Mesodermal cell (in vitro differentiated cells): ENCODE results near the gene SLC6A8.

ENCODE experiments used
- H3K27ac ChIP-seq: 2 replicates; pipeline ENCODE4 v1.7.0; 2013; ENCODE audit warnings: mild to moderate bottlenecking, low read depth, low read length, moderate library complexity; ENCODE audit not compliant: severe bottlenecking
- H3K36me3 ChIP-seq: 2 replicates; pipeline ENCODE4 v1.7.1; 2013; ENCODE audit warnings: mild to moderate bottlenecking, low read length, moderate library complexity; ENCODE audit not compliant: control insufficient read depth, insufficient read depth
- H3K4me1 ChIP-seq: one replicate; pipeline ENCODE4 v1.7.1; 2013; ENCODE audit warnings: mild to moderate bottlenecking, low read length; ENCODE audit not compliant: insufficient read depth, control insufficient read depth, poor library complexity, severe bottlenecking
- H3K4me3 ChIP-seq: 2 replicates; pipeline ENCODE4 v1.7.0; 2013; ENCODE audit warnings: low read length, control low read depth, mild to moderate bottlenecking; ENCODE audit not compliant: insufficient read depth, poor library complexity, severe bottlenecking; ENCODE audit errors: extremely low read depth
- H3K9me3 ChIP-seq: 2 replicates; pipeline ENCODE4 v1.7.1; 2013; ENCODE audit warnings: mild to moderate bottlenecking, low read length, moderate library complexity; ENCODE audit not compliant: control insufficient read depth
- WGBS, 2 experiments: methylation state at CpG; one replicate each; pipeline ENCODE4 v1.1.5; 2013; ENCODE audit warnings: missing lambda C conversion rate in 2 of 2; ENCODE audit not compliant: insufficient coverage in 2 of 2; 5-methylcytosine and 5-hydroxymethylcytosine counted together

The SLC6A8 gene

DNA sequence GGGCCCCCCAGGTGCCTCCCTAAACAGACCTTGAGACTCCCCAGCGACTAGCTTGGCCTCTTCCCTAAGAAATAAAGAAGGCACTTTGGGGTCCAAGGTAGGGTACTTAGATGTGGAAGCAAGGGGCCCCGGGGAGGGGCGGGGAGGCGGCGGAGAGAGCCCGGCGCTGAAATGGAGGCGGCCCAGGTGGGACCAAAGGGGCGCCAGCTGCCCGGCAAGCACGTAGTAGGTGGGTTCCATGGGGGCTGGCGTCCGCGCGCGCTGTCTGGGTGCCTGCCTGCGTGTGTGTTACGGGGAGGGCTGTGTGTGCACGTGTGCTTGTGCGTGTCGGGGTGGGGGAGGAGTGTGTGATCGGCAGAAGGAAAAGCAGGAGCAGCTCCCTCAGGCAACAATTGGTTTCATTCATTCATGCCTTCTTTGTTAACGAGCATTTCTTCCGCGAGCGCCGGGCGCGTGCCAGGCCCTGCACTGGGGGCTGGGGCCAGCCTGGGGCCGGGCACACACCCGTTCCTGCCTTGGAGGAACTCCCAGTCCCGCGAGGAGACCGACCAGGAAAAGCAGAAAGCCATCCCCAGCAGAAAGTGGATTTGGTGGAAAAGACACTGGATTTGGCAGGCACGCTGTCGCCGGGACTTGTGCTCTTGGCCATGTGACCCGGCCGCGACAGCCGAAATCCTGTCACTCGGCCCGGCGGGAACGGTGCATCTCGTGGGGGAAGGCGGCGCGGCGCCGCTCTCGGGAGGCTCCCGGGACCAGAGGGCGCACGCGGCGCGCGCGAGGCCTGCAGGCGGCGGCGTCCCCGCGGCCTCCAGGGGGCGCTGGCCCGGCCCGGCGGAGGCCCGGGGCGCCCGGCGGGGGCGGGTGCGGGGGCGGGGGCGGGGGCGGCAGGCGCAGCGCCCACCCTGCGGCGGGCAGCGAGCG, 44.0 kb upstream of the SLC6A8 start:
- H3K36me3 ChIP-seq, result no peaks in the 10 kb centered on the region
- H3K4me1 ChIP-seq, result no peaks in the 10 kb centered on the region
- H3K4me3 ChIP-seq, result no peak overlapping the region
- H3K27ac ChIP-seq, result no peak overlapping the region
- WGBS, 2 experiments, result 0 to 2% methylated on average over 7 to 21 of the region's 84 CpGs
- no peaks in the 10 kb centered on the region for H3K9me3 ChIP-seq

DNA sequence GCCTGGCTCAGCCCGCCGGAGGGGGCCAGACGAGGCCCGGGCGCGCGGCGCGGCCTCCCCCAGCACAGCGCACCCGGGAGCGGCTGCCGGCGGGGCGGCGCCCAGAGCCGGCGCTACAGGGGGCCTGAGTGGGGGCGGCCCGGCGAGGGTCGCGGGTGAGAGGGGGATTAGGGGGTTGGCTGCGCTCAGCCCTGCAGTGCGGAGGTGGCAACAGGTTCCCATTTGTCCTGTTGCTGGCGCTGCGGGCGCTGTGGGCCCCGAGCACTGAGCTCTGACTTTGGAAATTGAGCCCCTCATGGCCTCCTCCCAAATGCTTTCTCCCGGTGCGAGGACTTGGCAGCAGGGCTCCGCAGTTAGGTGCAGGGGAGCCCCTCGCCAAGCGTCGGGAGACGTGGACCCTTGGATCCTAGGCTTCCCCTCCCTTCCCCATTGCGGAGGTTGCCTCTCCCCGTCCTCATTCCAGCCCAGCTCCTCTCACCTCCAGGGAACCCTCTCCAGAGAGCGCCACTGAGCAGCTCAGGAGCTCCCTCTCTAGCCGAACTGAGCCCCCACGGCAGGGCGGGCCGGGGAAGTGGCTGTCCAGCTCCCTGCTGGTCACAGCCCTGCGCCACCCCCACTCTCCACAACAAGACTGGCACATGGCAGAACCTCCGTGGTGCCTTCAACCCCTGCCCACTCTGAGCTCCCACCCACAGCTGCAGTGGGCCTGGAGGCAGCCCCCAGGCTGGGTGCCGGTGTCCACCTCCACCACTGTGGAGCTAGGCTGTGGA, 43.2 kb upstream of the SLC6A8 start:
- Histone ChIP-seq H3K4me3 (peak overlapping the region; percentile 18), H3K9me3 (no peaks in the 10 kb centered on the region), H3K27ac (no peak overlapping the region), H3K36me3 (no peaks in the 10 kb centered on the region), H3K4me1 (no peaks in the 10 kb centered on the region)
- 10% methylated on average over 17 of the region's 46 CpGs; no CpG with 5 or more reads in 1 of the 2 experiments for WGBS, 2 experiments

DNA sequence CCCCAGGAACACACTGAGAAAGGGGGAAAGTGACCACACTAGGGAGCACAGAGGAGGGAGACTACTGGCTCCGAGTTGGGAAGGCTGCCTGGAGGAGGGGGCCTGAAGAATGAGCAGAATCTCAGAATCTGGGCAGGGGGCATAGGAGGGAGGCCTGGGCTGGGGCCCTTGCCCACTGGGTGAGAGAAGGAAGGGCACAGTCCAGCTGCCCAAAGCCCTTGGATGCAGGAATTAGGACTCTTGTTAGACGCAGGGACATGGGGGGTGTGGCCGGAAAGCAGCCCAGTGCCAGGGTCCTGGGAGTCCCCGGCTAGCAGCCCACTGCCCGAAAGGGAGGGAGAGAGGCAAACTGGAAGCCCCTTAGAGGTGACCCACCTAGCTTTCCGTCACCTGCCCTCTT, 42.6 kb upstream of the SLC6A8 start:
- no peaks in the 10 kb centered on the region for H3K36me3 ChIP-seq
- no peak overlapping the region for H3K27ac ChIP-seq
- H3K9me3 ChIP-seq, result no peaks in the 10 kb centered on the region
- 58% methylated on average over 3 of the region's 6 CpGs; no CpG with 5 or more reads in 1 of the 2 experiments for WGBS, 2 experiments
- H3K4me3 ChIP-seq, result no peak overlapping the region
- H3K4me1 ChIP-seq, result no peaks in the 10 kb centered on the region

DNA sequence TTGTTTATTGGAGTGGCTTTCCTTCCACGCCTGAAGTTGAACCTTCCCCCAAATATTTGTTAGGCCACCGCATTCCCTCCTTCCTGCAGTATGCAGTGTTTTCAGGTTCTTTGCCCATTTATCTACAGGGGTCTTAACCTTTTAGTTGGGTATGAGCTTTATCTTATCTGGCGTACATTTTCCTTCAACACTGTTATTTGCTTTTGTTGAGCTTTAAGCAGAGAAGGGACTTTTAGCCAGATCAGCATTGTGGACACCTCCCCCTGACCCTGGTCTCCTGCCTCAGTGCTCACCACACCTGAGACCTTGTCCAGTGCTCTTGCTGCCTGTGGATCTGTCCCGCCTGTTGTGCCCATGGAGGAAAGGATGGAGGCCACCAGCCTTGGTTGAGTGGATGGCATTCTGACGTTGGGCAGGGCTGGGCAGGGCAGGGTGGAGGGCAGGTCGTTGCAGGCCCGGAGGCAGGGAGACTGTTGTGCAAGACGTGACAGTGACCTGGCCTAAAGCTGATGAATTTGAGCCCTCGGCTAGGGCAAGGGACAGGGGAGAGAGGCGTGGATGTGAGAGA, 41.7 kb upstream of the SLC6A8 start:
- WGBS, 2 experiments, result 76% methylated on average over 5 of the region's 10 CpGs; no CpG with 5 or more reads in 1 of the 2 experiments
- H3K4me1 ChIP-seq, result no peaks in the 10 kb centered on the region
- H3K4me3 ChIP-seq, result no peak overlapping the region
- no peak overlapping the region for H3K27ac ChIP-seq
- no peaks in the 10 kb centered on the region for H3K36me3 ChIP-seq
- H3K9me3 ChIP-seq, result no peaks in the 10 kb centered on the region

DNA sequence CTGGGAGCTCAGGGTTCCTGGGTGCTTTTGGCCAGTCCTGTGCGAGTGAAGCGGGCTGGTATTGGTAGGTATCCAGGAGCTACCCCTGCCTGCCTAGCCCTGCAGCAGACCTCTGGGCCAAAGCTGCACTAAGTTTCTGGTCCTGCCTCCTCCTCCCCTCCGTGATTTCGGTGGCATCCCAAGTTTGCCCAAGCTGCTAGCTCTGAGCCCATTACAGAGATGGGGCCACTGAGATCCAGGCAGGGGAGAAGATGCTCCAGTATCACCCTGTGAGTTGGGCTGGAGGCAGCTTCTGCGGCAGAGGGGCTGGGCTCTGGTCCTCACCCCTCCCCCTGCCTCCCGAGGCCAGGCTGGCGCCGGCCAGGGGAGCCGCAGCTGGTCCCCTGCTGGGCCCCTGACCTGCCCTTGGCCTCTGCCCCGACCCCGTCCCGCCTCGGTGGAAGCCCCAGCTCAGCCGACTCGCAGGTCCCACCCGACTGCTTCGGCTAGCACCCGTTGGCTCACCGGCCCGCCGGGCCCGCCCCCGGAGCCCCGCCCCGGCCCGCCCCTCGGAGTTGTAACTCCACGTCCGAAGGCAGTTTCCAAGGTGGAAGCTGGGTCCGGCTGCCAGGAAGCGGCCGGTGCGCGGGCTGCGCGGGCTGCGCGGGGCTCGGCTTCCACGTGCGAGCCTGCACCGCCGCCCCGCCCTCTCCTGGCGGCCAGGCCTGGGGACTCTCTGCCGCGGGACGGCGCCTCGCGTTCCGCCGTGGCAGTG, 40.9 kb upstream of the SLC6A8 start, which contains the start of gene DUSP9:
Gene DUSP9 (plus strand): TSS at position 584 of the 754 bp plus-strand sequence. CDS start 751 bp downstream, outside the sequence.
- no peak within 1 kb of the TSS for H3K27ac ChIP-seq
- H3K4me3 ChIP-seq, result no peak within 1 kb of the TSS
- H3K4me1 ChIP-seq, result no peaks in the 10 kb centered on the region
- H3K9me3 ChIP-seq, result no peaks in the 10 kb centered on the region
- 7% methylated on average over 21 of the region's 53 CpGs; no CpG with 5 or more reads in 1 of the 2 experiments for WGBS, 2 experiments
- no peaks in the 10 kb centered on the region for H3K36me3 ChIP-seq

DNA sequence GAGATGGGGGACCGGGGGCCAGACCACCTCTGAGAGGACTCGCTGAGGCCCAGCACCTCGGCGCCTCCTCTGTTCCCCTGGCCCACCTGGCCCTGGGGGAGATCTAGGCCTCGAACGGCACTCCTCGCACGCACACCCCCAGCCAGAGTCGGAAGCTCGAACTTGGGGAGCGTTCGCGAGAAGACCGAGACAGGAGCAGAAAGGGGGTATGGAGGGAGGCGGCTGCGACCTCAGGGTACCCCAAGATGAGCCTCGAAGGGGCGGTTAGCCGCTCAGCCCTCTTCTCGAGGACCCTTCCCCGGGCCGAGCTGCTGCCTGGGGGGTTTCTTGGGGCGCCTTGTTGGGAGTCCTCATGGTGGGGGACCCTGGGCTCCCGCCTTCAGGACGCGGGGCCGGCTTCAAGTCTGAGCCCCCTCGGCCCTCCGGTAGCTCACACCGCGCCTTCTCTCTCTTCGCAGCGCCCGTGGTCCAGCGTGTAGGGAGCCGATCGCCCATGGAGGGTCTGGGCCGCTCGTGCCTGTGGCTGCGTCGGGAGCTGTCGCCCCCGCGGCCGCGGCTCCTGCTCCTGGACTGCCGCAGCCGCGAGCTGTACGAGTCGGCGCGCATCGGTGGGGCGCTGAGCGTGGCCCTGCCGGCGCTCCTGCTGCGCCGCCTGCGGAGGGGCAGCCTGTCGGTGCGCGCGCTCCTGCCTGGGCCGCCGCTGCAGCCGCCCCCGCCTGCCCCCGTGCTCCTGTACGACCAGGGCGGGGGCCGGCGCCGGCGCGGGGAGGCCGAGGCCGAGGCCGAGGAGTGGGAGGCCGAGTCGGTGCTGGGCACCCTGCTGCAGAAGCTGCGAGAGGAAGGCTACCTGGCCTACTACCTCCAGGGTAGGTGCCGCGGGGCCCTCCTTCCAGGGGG, 40.0 kb upstream of the SLC6A8 start:
- no peak overlapping the region for H3K27ac ChIP-seq
- H3K9me3 ChIP-seq, result no peaks in the 10 kb centered on the region
- 6 to 14% methylated on average over 23 to 34 of the region's 85 CpGs for WGBS, 2 experiments
- no peaks in the 10 kb centered on the region for H3K4me1 ChIP-seq
- no peak overlapping the region for H3K4me3 ChIP-seq
- H3K36me3 ChIP-seq, result no peaks in the 10 kb centered on the region

DNA sequence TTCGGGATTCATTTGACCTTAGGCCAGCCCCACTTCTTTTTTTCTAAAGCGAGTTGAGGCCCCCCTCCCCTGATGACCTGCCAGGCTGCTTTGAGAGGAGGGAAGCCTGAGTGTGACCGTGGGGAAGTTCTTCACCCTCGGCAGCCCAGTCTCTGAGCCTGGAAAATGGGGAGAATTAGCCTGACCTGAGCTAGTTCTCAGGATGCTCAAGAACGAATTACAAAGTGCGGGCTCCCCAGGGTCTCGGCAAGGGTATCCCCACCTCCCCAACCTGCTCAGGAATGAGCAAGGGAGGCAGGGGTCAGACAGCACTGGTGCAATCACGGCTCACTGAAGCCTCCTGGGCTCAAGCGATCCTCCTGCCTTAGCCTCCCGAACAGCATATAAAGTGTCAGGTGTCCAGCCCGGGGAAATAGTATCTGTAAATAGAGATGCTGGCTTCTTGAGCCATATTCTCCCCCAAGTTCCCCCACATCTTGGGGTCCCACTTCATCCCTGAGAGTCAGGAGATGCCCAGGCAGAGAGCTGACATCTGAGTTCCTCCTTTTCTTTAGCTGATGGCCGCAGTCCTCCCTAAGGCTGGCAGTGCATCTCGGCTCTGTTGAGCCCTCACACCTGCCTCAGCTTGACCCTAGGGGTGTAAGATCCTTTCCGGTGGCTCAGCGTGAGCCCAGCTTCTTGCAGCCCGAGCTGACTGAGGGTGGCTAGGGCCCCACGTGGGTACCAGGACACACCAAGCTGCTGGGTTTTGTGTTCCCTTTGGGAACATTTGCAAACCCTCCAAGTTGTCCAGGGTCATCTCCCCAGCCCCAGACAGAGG, 39.2 kb upstream of the SLC6A8 start:
- Histone ChIP-seq H3K27ac (no peak overlapping the region), H3K36me3 (no peaks in the 10 kb centered on the region), H3K4me1 (no peaks in the 10 kb centered on the region), H3K4me3 (no peak overlapping the region), H3K9me3 (no peaks in the 10 kb centered on the region)
- 60 to 91% methylated on average over 4 to 9 of the region's 17 CpGs for WGBS, 2 experiments

DNA sequence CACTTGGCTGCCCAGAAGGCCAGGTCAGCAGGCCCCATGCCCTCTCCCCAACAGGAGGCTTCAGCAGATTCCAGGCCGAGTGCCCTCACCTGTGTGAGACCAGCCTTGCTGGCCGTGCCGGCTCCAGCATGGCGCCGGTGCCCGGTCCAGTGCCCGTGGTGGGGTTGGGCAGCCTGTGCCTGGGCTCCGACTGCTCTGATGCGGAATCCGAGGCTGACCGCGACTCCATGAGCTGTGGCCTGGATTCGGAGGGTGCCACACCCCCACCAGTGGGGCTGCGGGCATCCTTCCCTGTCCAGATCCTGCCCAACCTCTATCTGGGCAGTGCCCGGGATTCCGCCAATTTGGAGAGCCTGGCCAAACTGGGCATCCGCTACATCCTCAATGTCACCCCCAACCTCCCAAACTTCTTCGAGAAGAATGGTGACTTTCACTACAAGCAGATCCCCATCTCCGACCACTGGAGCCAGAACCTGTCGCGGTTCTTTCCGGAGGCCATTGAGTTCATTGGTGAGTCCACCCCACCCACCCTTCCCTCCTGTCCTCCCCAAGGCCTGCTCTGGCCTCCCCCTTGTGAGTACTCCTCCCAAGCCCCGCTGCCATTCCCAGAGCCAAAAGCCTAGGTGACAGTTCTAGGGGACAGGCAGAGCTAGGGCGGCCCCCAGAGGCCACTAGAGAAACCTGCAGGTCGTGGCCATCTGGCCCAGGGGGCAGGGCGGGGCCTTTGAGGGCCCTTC, 38.4 kb upstream of the SLC6A8 start:
- H3K27ac ChIP-seq, result no peak overlapping the region
- 81 to 91% methylated on average over 10 to 17 of the region's 26 CpGs for WGBS, 2 experiments
- H3K9me3 ChIP-seq, result no peaks in the 10 kb centered on the region
- no peaks in the 10 kb centered on the region for H3K4me1 ChIP-seq
- H3K4me3 ChIP-seq, result no peak overlapping the region
- no peaks in the 10 kb centered on the region for H3K36me3 ChIP-seq
